Measurements from ENCODE around the gene CLASP1.
"Not testable (repeated sequence)": the region's sequence is repeated elsewhere in the genome, so short reads cannot be mapped to it uniquely, and the experiment has no call there.

CLASP1 gene

GRCh38 chr2:121376535-121377250 is 272.6 kb downstream of the CLASP1 start:
- Histone ChIP-seq H3K36me3 (ENCODE audit: control insufficient read depth, insufficient read depth, low read length) (peaks cover 2% of the 10 kb centered on the region), H4K5ac (ENCODE audit: low read length) (no peak overlapping the region), H3K4me2 (ENCODE audit: low read length) (no peak overlapping the region), H2BK120ac (ENCODE audit: low read depth, low read length) (no peak overlapping the region), H3K23ac (ENCODE audit: low read length) (no peak overlapping the region), H3K27ac (ENCODE audit: low read depth, low read length) (no peak overlapping the region), H3K56ac (ENCODE audit: low read length) (no peak overlapping the region), H3K4ac (ENCODE audit: low read depth, low read length) (no peak overlapping the region), H3K79me1 (ENCODE audit: low read length) (no peaks in the 10 kb centered on the region), H3K27me3 (ENCODE audit: insufficient read depth, low read length, poor library complexity) (no peaks in the 10 kb centered on the region), H4K8ac (ENCODE audit: low read depth, low read length) (no peak overlapping the region), H2AK5ac (ENCODE audit: low read length) (no peak overlapping the region), H3K4me3 (ENCODE audit: low read length) (no peak overlapping the region), H2BK5ac (ENCODE audit: low read length) (no peak overlapping the region), H3K79me2 (ENCODE audit: control insufficient read depth, insufficient read depth, low read length) (no peaks in the 10 kb centered on the region), H3K9ac (ENCODE audit: low read length) (no peak overlapping the region), H3K4me1 (ENCODE audit: control insufficient read depth, low read depth, low read length) (no peaks in the 10 kb centered on the region), H3K18ac (ENCODE audit: low read length) (no peak overlapping the region), H2BK15ac (replicated peaks; ENCODE audit: low read depth) (no peak overlapping the region)
- DNase-seq, result no peak
- no CpG with 5 or more reads among the region's 5 CpGs for WGBS (ENCODE audit: extremely low coverage, insufficient coverage, low lambda C conversion rate)

- Histone ChIP-seq H3K4me2 (ENCODE audit: low read length) (no peak overlapping the region), H3K23ac (ENCODE audit: low read length) (no peak overlapping the region), H2AK5ac (ENCODE audit: low read length) (no peak overlapping the region), H2BK5ac (ENCODE audit: low read length) (no peak overlapping the region), H4K5ac (ENCODE audit: low read length) (no peak overlapping the region), H3K36me3 (ENCODE audit: control insufficient read depth, insufficient read depth, low read length) (peaks cover 2% of the 10 kb centered on the region), H3K4me3 (ENCODE audit: low read length) (no peak overlapping the region), H3K18ac (ENCODE audit: low read length) (no peak overlapping the region), H4K8ac (ENCODE audit: low read depth, low read length) (no peak overlapping the region), H2BK120ac (ENCODE audit: low read depth, low read length) (no peak overlapping the region), H3K4me1 (ENCODE audit: control insufficient read depth, low read depth, low read length) (no peaks in the 10 kb centered on the region), H3K27ac (ENCODE audit: low read depth, low read length) (no peak overlapping the region), H3K79me1 (ENCODE audit: low read length) (no peaks in the 10 kb centered on the region), H3K27me3 (ENCODE audit: insufficient read depth, low read length, poor library complexity) (no peaks in the 10 kb centered on the region), H3K79me2 (ENCODE audit: control insufficient read depth, insufficient read depth, low read length) (no peaks in the 10 kb centered on the region), H3K9ac (ENCODE audit: low read length) (no peak overlapping the region), H2BK15ac (replicated peaks; ENCODE audit: low read depth) (no peak overlapping the region), H3K56ac (ENCODE audit: low read length) (no peak overlapping the region), H3K4ac (ENCODE audit: low read depth, low read length) (no peak overlapping the region)
- no peak for DNase-seq
- no CpG with 5 or more reads among the region's 3 CpGs for WGBS (ENCODE audit: extremely low coverage, insufficient coverage, low lambda C conversion rate)
Measured at GRCh38 chr2:121375621-121376159, 273.6 kb downstream of the CLASP1 start.

- not testable (repeated sequence) for H3K36me3 ChIP-seq (ENCODE audit: control insufficient read depth, insufficient read depth, low read length); H3K4me1 ChIP-seq (ENCODE audit: control insufficient read depth, low read depth, low read length); H2BK120ac ChIP-seq (ENCODE audit: low read depth, low read length); H3K4me3 ChIP-seq (ENCODE audit: low read length); H3K56ac ChIP-seq (ENCODE audit: low read length); H4K5ac ChIP-seq (ENCODE audit: low read length); H3K27me3 ChIP-seq (ENCODE audit: insufficient read depth, low read length, poor library complexity); H3K27ac ChIP-seq (ENCODE audit: low read depth, low read length); H3K4ac ChIP-seq (ENCODE audit: low read depth, low read length); H3K79me1 ChIP-seq (ENCODE audit: low read length); H4K8ac ChIP-seq (ENCODE audit: low read depth, low read length); H2AK5ac ChIP-seq (ENCODE audit: low read length); H3K9ac ChIP-seq (ENCODE audit: low read length); H2BK15ac ChIP-seq (replicated peaks; ENCODE audit: low read depth); H2BK5ac ChIP-seq (ENCODE audit: low read length); H3K18ac ChIP-seq (ENCODE audit: low read length); H3K23ac ChIP-seq (ENCODE audit: low read length); H3K79me2 ChIP-seq (ENCODE audit: control insufficient read depth, insufficient read depth, low read length); DNase-seq; H3K4me2 ChIP-seq (ENCODE audit: low read length)
- no CpG with 5 or more reads among the region's 5 CpGs for WGBS (ENCODE audit: extremely low coverage, insufficient coverage, low lambda C conversion rate)
Measured at GRCh38 chr2:121374412-121375075, 274.7 kb downstream of the CLASP1 start.

- Histone ChIP-seq H3K36me3 (ENCODE audit: control insufficient read depth, insufficient read depth, low read length) (peaks cover 2% of the 10 kb centered on the region), H3K56ac (ENCODE audit: low read length) (no peak overlapping the region), H2BK120ac (ENCODE audit: low read depth, low read length) (no peak overlapping the region), H2BK15ac (replicated peaks; ENCODE audit: low read depth) (no peak overlapping the region), H3K18ac (ENCODE audit: low read length) (no peak overlapping the region), H4K8ac (ENCODE audit: low read depth, low read length) (no peak overlapping the region), H3K23ac (ENCODE audit: low read length) (no peak overlapping the region), H3K4me2 (ENCODE audit: low read length) (no peak overlapping the region), H3K27me3 (ENCODE audit: insufficient read depth, low read length, poor library complexity) (no peaks in the 10 kb centered on the region), H2AK5ac (ENCODE audit: low read length) (no peak overlapping the region), H4K5ac (ENCODE audit: low read length) (no peak overlapping the region), H3K79me2 (ENCODE audit: control insufficient read depth, insufficient read depth, low read length) (no peaks in the 10 kb centered on the region), H3K4me3 (ENCODE audit: low read length) (no peak overlapping the region), H3K79me1 (ENCODE audit: low read length) (no peaks in the 10 kb centered on the region), H3K9ac (ENCODE audit: low read length) (no peak overlapping the region), H2BK5ac (ENCODE audit: low read length) (no peak overlapping the region), H3K4ac (ENCODE audit: low read depth, low read length) (no peak overlapping the region), H3K4me1 (ENCODE audit: control insufficient read depth, low read depth, low read length) (no peaks in the 10 kb centered on the region), H3K27ac (ENCODE audit: low read depth, low read length) (no peak overlapping the region)
- DNase-seq, result no peak
- WGBS (ENCODE audit: extremely low coverage, insufficient coverage, low lambda C conversion rate), result no CpG with 5 or more reads among the region's 7 CpGs
Measured at GRCh38 chr2:121372721-121373353, 276.4 kb downstream of the CLASP1 start.

- Histone ChIP-seq H3K79me2 (ENCODE audit: control insufficient read depth, insufficient read depth, low read length) (no peaks in the 10 kb centered on the region), H4K5ac (ENCODE audit: low read length) (no peak overlapping the region), H3K27ac (ENCODE audit: low read depth, low read length) (no peak overlapping the region), H2AK5ac (ENCODE audit: low read length) (no peak overlapping the region), H3K4ac (ENCODE audit: low read depth, low read length) (no peak overlapping the region), H3K23ac (ENCODE audit: low read length) (no peak overlapping the region), H3K4me2 (ENCODE audit: low read length) (no peak overlapping the region), H2BK5ac (ENCODE audit: low read length) (no peak overlapping the region), H4K8ac (ENCODE audit: low read depth, low read length) (no peak overlapping the region), H3K9ac (ENCODE audit: low read length) (no peak overlapping the region), H3K4me3 (ENCODE audit: low read length) (no peak overlapping the region), H3K56ac (ENCODE audit: low read length) (no peak overlapping the region), H3K36me3 (ENCODE audit: control insufficient read depth, insufficient read depth, low read length) (peaks cover 6% of the 10 kb centered on the region), H3K4me1 (ENCODE audit: control insufficient read depth, low read depth, low read length) (no peaks in the 10 kb centered on the region), H2BK15ac (replicated peaks; ENCODE audit: low read depth) (no peak overlapping the region), H3K18ac (ENCODE audit: low read length) (no peak overlapping the region), H2BK120ac (ENCODE audit: low read depth, low read length) (no peak overlapping the region), H3K79me1 (ENCODE audit: low read length) (no peaks in the 10 kb centered on the region), H3K27me3 (ENCODE audit: insufficient read depth, low read length, poor library complexity) (no peaks in the 10 kb centered on the region)
- no peak for DNase-seq
Measured at GRCh38 chr2:121372082-121372481, 277.2 kb downstream of the CLASP1 start.

All from mesendoderm (in vitro differentiated cells).